ENCODE results near the gene SPINK2. TPM values are rescaled to one million over a fixed set of nuclear protein-coding genes. Genes with fewer than 3 reads are reported as not detected.

SPINK2 gene

DNA sequence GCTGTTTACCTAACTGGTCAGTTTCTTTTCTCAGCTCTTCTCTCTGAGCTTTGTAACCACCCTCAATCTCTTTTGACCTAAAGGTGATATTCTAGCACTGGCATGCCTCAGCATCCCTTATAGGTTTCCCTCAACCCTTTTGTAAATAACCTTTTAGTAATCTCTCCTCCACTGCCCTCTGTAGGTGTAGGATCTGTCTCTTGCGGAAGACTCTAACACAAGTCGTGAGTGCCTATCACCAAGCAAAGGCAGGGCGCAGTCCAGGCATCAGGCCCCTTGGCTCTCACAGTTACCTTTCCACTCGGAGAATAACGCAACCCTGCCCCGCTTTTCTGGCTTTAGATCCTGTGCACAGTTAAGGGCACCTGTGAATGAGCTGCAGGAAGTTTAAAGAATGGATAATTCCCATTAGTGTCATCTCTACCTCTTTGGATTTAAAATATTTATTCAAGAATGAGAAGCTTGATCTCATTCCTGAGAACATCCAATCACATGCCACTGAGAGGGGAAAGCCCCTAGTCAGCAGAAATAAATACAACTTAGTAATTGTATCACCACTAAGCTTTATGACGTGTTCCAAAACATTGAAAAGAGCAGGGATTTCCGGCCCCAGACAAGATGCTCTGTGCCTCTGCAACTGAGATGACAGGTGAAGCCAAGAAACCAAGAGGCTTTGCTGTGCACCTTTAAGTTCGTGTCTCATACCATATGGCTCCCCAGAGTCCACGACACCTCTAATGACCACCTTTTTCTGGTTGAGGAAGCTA is 58.8 kb downstream of the SPINK2 start:
- H3K4me2 ChIP-seq (ENCODE audit: insufficient read depth, low read length, poor library complexity, severe bottlenecking): no peak overlapping the region
- no peak overlapping the region for H2BK5ac ChIP-seq (ENCODE audit: low read length)
- peaks cover 0 to 4% (median 0%) of the 10 kb centered on the region in 3 experiments for H3K27me3 ChIP-seq (ENCODE audit: control insufficient read depth in 3 of 3, insufficient read depth in 3 of 3, low read depth in 1 of 3, low read length in 3 of 3)
- H3K4ac ChIP-seq (ENCODE audit: low read length): no peak overlapping the region
- no peak overlapping the region for H2AFZ ChIP-seq (ENCODE audit: low read length)
- H2AK5ac ChIP-seq (ENCODE audit: low read depth, low read length): no peak overlapping the region
- H3K27ac ChIP-seq (replicated peaks; ENCODE audit: low read length): no peak overlapping the region
- H3K4me1 ChIP-seq (ENCODE audit: control insufficient read depth in 2 of 2, insufficient read depth in 1 of 2, low read depth in 1 of 2, low read length in 2 of 2): peaks cover 0 to 4% of the 10 kb centered on the region in 2 donors
- H3K9me3 ChIP-seq (replicated peaks in 1 of 2; ENCODE audit: control insufficient read depth in 2 of 2, insufficient read depth in 1 of 2, low read depth in 1 of 2, low read length in 2 of 2): no peaks in the 10 kb centered on the region
- H3K9ac ChIP-seq (ENCODE audit: low read depth, low read length, poor library complexity): no peak overlapping the region
- H3K36me3 ChIP-seq (replicated peaks in 1 of 2; ENCODE audit: control insufficient read depth in 2 of 2, insufficient read depth in 2 of 2, low read length in 2 of 2): no peaks in the 10 kb centered on the region
- no peak overlapping the region for H3K23ac ChIP-seq (ENCODE audit: low read depth, low read length, poor library complexity)
- no peaks in the 10 kb centered on the region for H3K79me1 ChIP-seq (ENCODE audit: low read depth, low read length)
- no peak overlapping the region for H2BK12ac ChIP-seq (ENCODE audit: low read length)
- no peak overlapping the region for H3K18ac ChIP-seq (ENCODE audit: low read length)
- H3K14ac ChIP-seq (ENCODE audit: low read length): no peak overlapping the region
- no peak overlapping the region for H2BK120ac ChIP-seq (ENCODE audit: low read depth, low read length)
- no peak for DNase-seq (ENCODE audit: low spot score)
- WGBS, 2 donors (ENCODE audit: extremely low coverage in 2 of 2, insufficient read length in 2 of 2, insufficient replicate concordance in 1 of 2): no CpG with 5 or more reads among the region's 10 CpGs
- H2BK15ac ChIP-seq (ENCODE audit: low read length): no peak overlapping the region
- no peak overlapping the region for H3K4me3 ChIP-seq (ENCODE audit: low read length in 2 of 2)
- no peak overlapping the region for H4K8ac ChIP-seq (ENCODE audit: low read depth, low read length)
- H4K91ac ChIP-seq (ENCODE audit: low read depth, low read length, poor library complexity): no peak overlapping the region

GRCh38 chr4:56760183-56760582 is 61.3 kb downstream of the SPINK2 start:
- Histone ChIP-seq H4K8ac (ENCODE audit: low read depth, low read length) (no peak overlapping the region), H2BK5ac (ENCODE audit: low read length) (no peak overlapping the region), H2BK15ac (ENCODE audit: low read length) (no peak overlapping the region), H3K9ac (ENCODE audit: low read depth, low read length, poor library complexity) (no peak overlapping the region), H3K27ac (replicated peaks; ENCODE audit: low read length) (no peak overlapping the region), H3K27me3 (ENCODE audit: control insufficient read depth in 3 of 3, insufficient read depth in 3 of 3, low read depth in 1 of 3, low read length in 3 of 3) (peaks cover 0 to 4% (median 0%) of the 10 kb centered on the region in 3 experiments), H2BK120ac (ENCODE audit: low read depth, low read length) (no peak overlapping the region), H3K14ac (ENCODE audit: low read length) (no peak overlapping the region), H3K9me3 (replicated peaks in 1 of 2; ENCODE audit: control insufficient read depth in 2 of 2, insufficient read depth in 1 of 2, low read depth in 1 of 2, low read length in 2 of 2) (no peaks in the 10 kb centered on the region), H3K79me1 (ENCODE audit: low read depth, low read length) (no peaks in the 10 kb centered on the region), H4K91ac (ENCODE audit: low read depth, low read length, poor library complexity) (no peak overlapping the region), H3K23ac (ENCODE audit: low read depth, low read length, poor library complexity) (no peak overlapping the region), H3K36me3 (replicated peaks in 1 of 2; ENCODE audit: control insufficient read depth in 2 of 2, insufficient read depth in 2 of 2, low read length in 2 of 2) (no peaks in the 10 kb centered on the region), H3K4me2 (ENCODE audit: insufficient read depth, low read length, poor library complexity, severe bottlenecking) (no peak overlapping the region), H2BK12ac (ENCODE audit: low read length) (no peak overlapping the region), H3K18ac (ENCODE audit: low read length) (no peak overlapping the region), H2AK5ac (ENCODE audit: low read depth, low read length) (no peak overlapping the region), H3K4ac (ENCODE audit: low read length) (no peak overlapping the region), H3K4me1 (ENCODE audit: control insufficient read depth in 2 of 2, insufficient read depth in 1 of 2, low read depth in 1 of 2, low read length in 2 of 2) (peaks cover 0 to 5% of the 10 kb centered on the region in 2 donors), H3K4me3 (ENCODE audit: low read length in 2 of 2) (no peak overlapping the region), H2AFZ (ENCODE audit: low read length) (no peak overlapping the region)
- no CpG with 5 or more reads among the region's 1 CpG for WGBS, 2 donors (ENCODE audit: extremely low coverage in 2 of 2, insufficient read length in 2 of 2, insufficient replicate concordance in 1 of 2)
- no peak for DNase-seq (ENCODE audit: low spot score)

Small RNA genes lying within 50 kb of the gene (small RNA-seq; reads per million reads assigned to genes)
- gene RF00017 (ENCODE audit: insufficient read depth): not detected
- gene RF00019 (ENCODE audit: insufficient read depth): not detected
- gene RN7SL357P (ENCODE audit: insufficient read depth): not detected
- gene RN7SL492P (ENCODE audit: insufficient read depth): not detected

Data from neuronal stem cell (in vitro differentiated cells).